H1 (cell line): ENCODE results near the gene AVL9. TPM values are rescaled to one million over a fixed set of nuclear protein-coding genes. Genes with fewer than 3 reads are reported as not detected.

Source experiments
- CTCF ChIA-PET: fragments of 300-600 bp; sonication (Branson Sonifier 250); formaldehyde crosslinking; loops from one replicate; lab custom pipeline; 2021; ENCODE audit not compliant: partially characterized antibody; lab: Charles Lee
- POLR2A ChIA-PET: fragments of 300-600 bp; sonication (Branson Sonifier 250); formaldehyde crosslinking; loops from one replicate; lab custom pipeline; 2021; ENCODE audit warnings: inconsistent platforms; ENCODE audit not compliant: partially characterized antibody; lab: Charles Lee
- DNase-seq, 2 experiments: peaks; one replicate each; pipeline versions ENCODE4 v3.0.0 to v3.0.0-alpha.2; 2010 to 2022; ENCODE audit warnings: low spot score in 2 of 2, low read depth in 1 of 2, mixed read lengths in 1 of 2
- FAIRE-seq: peaks from 2 replicates; lab custom pipeline; 2011; peaks lifted over from hg19 to GRCh38; lab: Jason Lieb, UNC
- H2AFZ ChIP-seq: 2 replicates; pipeline ENCODE4 v1.8.1; 2012; ENCODE audit warnings: low read length, inconsistent platforms
- H2AK5ac ChIP-seq: 2 replicates; pipeline ENCODE4 v1.6.1; 2013; ENCODE audit warnings: low read depth, low read length
- H2BK120ac ChIP-seq: replicated peaks from 2 replicates; pipeline ENCODE3; 2013; ENCODE audit warnings: low read depth, low read length, inconsistent platforms
- H2BK12ac ChIP-seq: 2 replicates; pipeline ENCODE4 v1.6.1; 2013; ENCODE audit warnings: low read depth, low read length
- H2BK15ac ChIP-seq: 2 replicates; pipeline ENCODE4 v1.6.1; 2013; ENCODE audit warnings: low read length
- H2BK20ac ChIP-seq: 2 replicates; pipeline ENCODE4 v1.6.1; 2013; ENCODE audit warnings: low read length
- H2BK5ac ChIP-seq: 2 replicates; pipeline ENCODE4 v1.6.1; 2013; ENCODE audit warnings: low read depth, low read length
- H3K14ac ChIP-seq: 2 replicates; pipeline ENCODE4 v1.6.1; 2013; ENCODE audit warnings: inconsistent platforms; ENCODE audit not compliant: insufficient read length
- H3K18ac ChIP-seq: 2 replicates; pipeline ENCODE4 v1.6.1; 2013; ENCODE audit warnings: low read length; ENCODE audit errors: extremely low read depth
- H3K23ac ChIP-seq: 2 replicates; pipeline ENCODE4 v1.6.1; 2013; ENCODE audit warnings: inconsistent platforms; ENCODE audit not compliant: insufficient read length
- H3K23me2 ChIP-seq: 2 replicates; pipeline ENCODE4 v1.6.1; 2013; ENCODE audit warnings: low read depth, low read length
- H3K27ac ChIP-seq: 2 replicates; pipeline ENCODE4 v1.6.1; 2011; ENCODE audit warnings: low read depth, low read length, inconsistent platforms
- H3K27me3 ChIP-seq, 4 experiments: replicated peaks in 1 of 4; 1 replicate in 1 of 4; 2 replicates in 3 of 4; pipeline versions ENCODE4 v1.6.1 to v1.8.1; 2011 to 2013; ENCODE audit warnings: low read length in 3 of 4, mild to moderate bottlenecking in 3 of 4, inconsistent platforms in 2 of 4, mixed read lengths in 2 of 4, moderate library complexity in 1 of 4; ENCODE audit not compliant: control insufficient read depth in 3 of 4, insufficient read depth in 3 of 4; ENCODE audit errors: extremely low read depth in 1 of 4
- H3K36me3 ChIP-seq, 4 experiments: 2 replicates each; pipeline versions ENCODE4 v1.6.1 to v1.8.1; 2011 to 2013; ENCODE audit warnings: mild to moderate bottlenecking in 4 of 4, low read length in 3 of 4, moderate library complexity in 2 of 4, control low read depth in 1 of 4, inconsistent platforms in 1 of 4; ENCODE audit not compliant: insufficient read depth in 4 of 4, control insufficient read depth in 2 of 4
- H3K4ac ChIP-seq: replicated peaks from 2 replicates; pipeline ENCODE3; 2013; ENCODE audit warnings: low read length, low read depth, mixed read lengths, inconsistent platforms; ENCODE audit not compliant: insufficient read length
- H3K4me1 ChIP-seq, 4 experiments: replicated peaks in 1 of 4; 1 replicate in 1 of 4; 2 replicates in 3 of 4; pipeline versions ENCODE4 v1.6.1 to v1.8.1; 2011 to 2013; ENCODE audit warnings: low read length in 3 of 4, inconsistent platforms in 2 of 4, mixed read lengths in 1 of 4; ENCODE audit not compliant: insufficient read depth in 4 of 4, control insufficient read depth in 3 of 4
- H3K4me2 ChIP-seq, 2 experiments: 2 replicates each; pipeline versions ENCODE4 v1.6.1 to v1.8.1; 2011 to 2013; ENCODE audit warnings: low read depth in 2 of 2, low read length in 2 of 2, control low read depth in 1 of 2, inconsistent platforms in 1 of 2, mild to moderate bottlenecking in 1 of 2; ENCODE audit not compliant: insufficient read depth in 1 of 2
- H3K4me3 ChIP-seq, 4 experiments: fragments of 200-600, 300-600 bp in 1 of 4; sonication (generic), shearing (Covaris generic), sonication (Bioruptor Twin) in 1 of 4; 2 replicates each; pipeline versions ENCODE4 v1.5.1 to v1.8.1; 2011 to 2016; ENCODE audit warnings: low read length in 4 of 4, low read depth in 3 of 4, control low read depth in 2 of 4, inconsistent platforms in 2 of 4, mild to moderate bottlenecking in 2 of 4, mixed read lengths in 1 of 4, moderate library complexity in 1 of 4; ENCODE audit not compliant: insufficient read depth in 2 of 4; ENCODE audit errors: extremely low read depth in 1 of 4
- H3K56ac ChIP-seq: replicated peaks from 2 replicates; pipeline ENCODE3; 2013; ENCODE audit warnings: low read depth, mild to moderate bottlenecking, mixed read lengths, low read length, inconsistent platforms; ENCODE audit not compliant: insufficient read length
- H3K79me1 ChIP-seq: 2 replicates; pipeline ENCODE4 v1.6.1; 2013; ENCODE audit warnings: low read depth, low read length, control low read depth
- H3K79me2 ChIP-seq, 2 experiments: 2 replicates each; pipeline versions ENCODE4 v1.6.1 to v1.8.1; 2012 to 2013; ENCODE audit warnings: low read length in 2 of 2, mild to moderate bottlenecking in 2 of 2, inconsistent platforms in 1 of 2; ENCODE audit not compliant: insufficient read depth in 2 of 2, control insufficient read depth in 1 of 2
- H3K9ac ChIP-seq, 4 experiments: replicated peaks in 1 of 4; 1 replicate in 1 of 4; 2 replicates in 3 of 4; pipeline versions ENCODE4 v1.6.1 to v1.8.1; 2011 to 2013; ENCODE audit warnings: low read depth in 3 of 4, low read length in 3 of 4, control low read depth in 2 of 4, mild to moderate bottlenecking in 2 of 4, moderate library complexity in 2 of 4, inconsistent platforms in 1 of 4; ENCODE audit errors: extremely low read depth in 1 of 4
- H3K9me3 ChIP-seq, 2 experiments: 2 replicates each; pipeline versions ENCODE4 v1.6.1 to v1.8.1; 2012 to 2013; ENCODE audit warnings: mild to moderate bottlenecking in 2 of 2, moderate library complexity in 2 of 2, control low read depth in 1 of 2, inconsistent platforms in 1 of 2, low read depth in 1 of 2, low read length in 1 of 2, mixed read lengths in 1 of 2; ENCODE audit not compliant: insufficient read depth in 2 of 2
- H4K20me1 ChIP-seq, 2 experiments: replicated peaks in 1 of 2; 2 replicates each; pipeline versions ENCODE3 to v1.8.1; 2011 to 2013; ENCODE audit warnings: inconsistent platforms in 2 of 2, low read length in 2 of 2, mild to moderate bottlenecking in 1 of 2; ENCODE audit not compliant: insufficient read depth in 2 of 2, control insufficient read depth in 1 of 2
- H4K5ac ChIP-seq: 2 replicates; pipeline ENCODE4 v1.6.1; 2013; ENCODE audit warnings: low read length, low read depth, mixed read lengths, inconsistent platforms; ENCODE audit not compliant: insufficient read length
- H4K8ac ChIP-seq: 2 replicates; pipeline ENCODE4 v1.8.0; 2013; ENCODE audit warnings: mild to moderate bottlenecking, moderate library complexity, low read length, inconsistent platforms; ENCODE audit not compliant: insufficient read depth; ENCODE audit errors: extremely low read depth
- H4K91ac ChIP-seq: replicated peaks from 2 replicates; pipeline ENCODE3; 2013; ENCODE audit warnings: low read length, mixed read lengths, inconsistent platforms; ENCODE audit not compliant: insufficient read length
- CHD1 ChIP-seq: IDR thresholded peaks from 2 replicates; pipeline ENCODE4 v1.6.1; 2012; ENCODE audit warnings: low read depth, low read length, improper control_type of control experiment
- EP300 ChIP-seq, 2 experiments: IDR thresholded peaks; 1 replicate in 1 of 2; 2 replicates in 1 of 2; pipeline ENCODE4 v1.6.1; 2011 to 2012; ENCODE audit warnings: low read depth in 2 of 2, low read length in 2 of 2, mild to moderate bottlenecking in 2 of 2, borderline replicate concordance in 1 of 2, inconsistent platforms in 1 of 2, moderate library complexity in 1 of 2
- GABPA ChIP-seq: IDR thresholded peaks from 2 replicates; pipeline ENCODE4 v1.6.1; 2011; ENCODE audit warnings: mild to moderate bottlenecking, low read length, moderate library complexity, borderline replicate concordance; ENCODE audit not compliant: insufficient read depth
- HDAC6 ChIP-seq: IDR thresholded peaks from one replicate; pipeline ENCODE4 v1.7.1; 2012; ENCODE audit warnings: low read depth, mild to moderate bottlenecking, inconsistent platforms, low read length, moderate library complexity
- KDM1A ChIP-seq: fragments of 200-600, 300-600 bp; sonication (generic); IDR thresholded peaks from 2 replicates; pipeline ENCODE4 v1.7.1; 2016; ENCODE audit warnings: mild to moderate bottlenecking, low read length, borderline replicate concordance
- SIN3A ChIP-seq, 2 experiments: IDR thresholded peaks in 1 of 2; conservative IDR thresholded peaks in 1 of 2; 2 replicates each; pipeline ENCODE4 v1.6.1; 2011 to 2012; ENCODE audit warnings: low read length in 2 of 2, improper control_type of control experiment in 1 of 2, low read depth in 1 of 2, mild to moderate bottlenecking in 1 of 2
- SIRT6 ChIP-seq: IDR thresholded peaks from one replicate; pipeline ENCODE4 v1.7.1; 2012; ENCODE audit warnings: low read length, inconsistent platforms
- SP1 ChIP-seq: IDR thresholded peaks from 2 replicates; pipeline ENCODE4 v1.6.1; 2011; ENCODE audit warnings: low read depth, low read length
- TAF7 ChIP-seq: optimal IDR thresholded peaks from 2 replicates; pipeline ENCODE3; 2011; ENCODE audit warnings: low read depth, mild to moderate bottlenecking, inconsistent platforms, low read length, moderate library complexity, borderline replicate concordance
- TEAD4 ChIP-seq: IDR thresholded peaks from 2 replicates; pipeline ENCODE4 v1.6.1; 2012; ENCODE audit warnings: low read depth, low read length, inconsistent platforms, mixed read lengths
- WGBS, 2 experiments: shearing (Covaris generic) in 1 of 2; methylation state at CpG; one replicate each; pipeline versions ENCODE4 v1.1.6 to v1.1.7; 2013 to 2015; ENCODE audit warnings: low lambda C conversion rate in 2 of 2, mixed read lengths in 2 of 2, inconsistent platforms in 1 of 2, low coverage in 1 of 2, missing lambda C conversion rate in 1 of 2; ENCODE audit not compliant: insufficient replicate concordance in 2 of 2, insufficient coverage in 1 of 2, insufficient read length in 1 of 2; ENCODE audit errors: extremely low coverage in 1 of 2, missing lambda C conversion rate in 1 of 2; 5-methylcytosine and 5-hydroxymethylcytosine counted together
- polyA plus RNA-seq, 7 experiments: library from polyadenylated mRNA; depleted of rRNA in 3 of 7; stranded (reverse) in 5 of 7; unstranded in 2 of 7; fragments of >200 nt in 5 of 7; fragments of 200-250 nt in 2 of 7; gene quantifications; 1 replicate in 5 of 7; 2 replicates in 1 of 7; 4 replicates in 1 of 7; pipeline versions ENCODE4 v1.2.1 to v1.2.3, GENCODE V29; 2011 to 2013; ENCODE audit warnings: missing spikeins in 2 of 7, mixed read lengths in 2 of 7
- total RNA-seq: library from RNA; stranded (reverse); fragmentation: NEBNext Ultra II Directional; extraction: Animal tissue kit (Norgen Biotek cat#: 25700); gene quantifications from 2 replicates; pipeline ENCODE4 v1.2.1, GENCODE V29; 2021
- TF ChIP-seq, protein P1 (sequence below): IDR thresholded peaks from 2 replicates; pipeline ENCODE4 v1.6.1; 2012; ENCODE audit warnings: low read length, inconsistent platforms

The AVL9 gene
- total and polyA plus RNA-seq, 2 of the 8 experiments (the other 6 are each of a cell fraction or from before 2014, with no cell fraction given) = 15.5 to 42.1 TPM

DNA sequence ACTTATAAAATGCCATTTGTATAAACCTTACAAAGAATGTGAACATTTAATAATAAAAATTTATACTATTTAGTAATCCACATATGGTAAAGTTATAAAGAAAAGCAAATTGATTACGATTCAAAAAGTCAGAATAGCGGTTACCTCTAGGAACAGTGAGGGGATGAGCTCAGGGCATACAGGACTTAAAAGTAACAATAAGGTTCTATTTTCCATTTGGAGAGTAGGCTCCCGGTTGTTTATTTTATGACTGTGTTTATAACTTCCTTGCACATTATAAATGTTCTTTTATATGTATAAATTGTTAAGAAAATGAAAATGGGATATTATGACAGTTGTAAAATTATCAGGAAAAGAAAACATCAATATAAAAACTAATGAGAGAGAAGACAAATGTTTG, 135.7 kb downstream of the AVL9 start:
- Histone ChIP-seq H3K18ac (no peak overlapping the region), H3K4me3 (no peak overlapping the region), H4K5ac (no peak overlapping the region), H3K4me2 (no peak overlapping the region), H3K23ac (no peak overlapping the region), H4K20me1 (no peaks in the 10 kb centered on the region), H2BK120ac (no peak overlapping the region), H3K14ac (no peak overlapping the region), H2BK15ac (no peak overlapping the region), H3K9ac (no peak overlapping the region), H3K4me1 (no peaks in the 10 kb centered on the region), H2AK5ac (no peak overlapping the region), H3K27ac (no peak overlapping the region), H2BK20ac (no peak overlapping the region), H3K4ac (no peak overlapping the region), H3K23me2 (no peaks in the 10 kb centered on the region), H2BK5ac (no peak overlapping the region), H4K8ac (no peak overlapping the region), H3K79me1 (no peaks in the 10 kb centered on the region)
- 95% methylated on average over 3 of the region's 3 CpGs; no CpG with 5 or more reads in 1 of the 2 experiments for WGBS, 2 experiments
- no peak for DNase-seq
- TF ChIP-seq GABPA = no peak
- TF ChIP-seq SIRT6 = no peak
- no peak for TF ChIP-seq HDAC6
- no peak for TF ChIP-seq TAF7
- TF ChIP-seq SIN3A (conservative IDR thresholded peaks at IDR 0.05 in 1 of 2, IDR thresholded peaks at IDR 0.05 in 1 of 2; ENCODE audit: low read depth in 1 of 2, low read length in 2 of 2) = no peak
- TF ChIP-seq SP1 = no peak
- no peak for TF ChIP-seq KDM1A
- TF ChIP-seq, protein P1, sequence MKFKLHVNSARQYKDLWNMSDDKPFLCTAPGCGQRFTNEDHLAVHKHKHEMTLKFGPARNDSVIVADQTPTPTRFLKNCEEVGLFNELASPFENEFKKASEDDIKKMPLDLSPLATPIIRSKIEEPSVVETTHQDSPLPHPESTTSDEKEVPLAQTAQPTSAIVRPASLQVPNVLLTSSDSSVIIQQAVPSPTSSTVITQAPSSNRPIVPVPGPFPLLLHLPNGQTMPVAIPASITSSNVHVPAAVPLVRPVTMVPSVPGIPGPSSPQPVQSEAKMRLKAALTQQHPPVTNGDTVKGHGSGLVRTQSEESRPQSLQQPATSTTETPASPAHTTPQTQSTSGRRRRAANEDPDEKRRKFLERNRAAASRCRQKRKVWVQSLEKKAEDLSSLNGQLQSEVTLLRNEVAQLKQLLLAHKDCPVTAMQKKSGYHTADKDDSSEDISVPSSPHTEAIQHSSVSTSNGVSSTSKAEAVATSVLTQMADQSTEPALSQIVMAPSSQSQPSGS = no peak
- TF ChIP-seq CHD1 = no peak
- no peak for TF ChIP-seq TEAD4
- TF ChIP-seq EP300 (IDR thresholded peaks at IDR 0.05; ENCODE audit: borderline replicate concordance in 1 of 2, low read depth in 2 of 2, low read length in 2 of 2) = no peak
- TF ChIP-seq, all 59 proteins: peak for 0
- H2BK12ac ChIP-seq = no peak overlapping the region
- H3K36me3 ChIP-seq = no peaks in the 10 kb centered on the region
- ChIA-PET CTCF (no interaction called here), POLR2A (no interaction called here)
- no peaks in the 10 kb centered on the region for H3K79me2 ChIP-seq
- H3K56ac ChIP-seq = no peak overlapping the region
- FAIRE-seq = no peak
- no peaks in the 10 kb centered on the region for H3K27me3 ChIP-seq
- H4K91ac ChIP-seq = no peak overlapping the region
- H2AFZ ChIP-seq = no peak overlapping the region
- no peaks in the 10 kb centered on the region for H3K9me3 ChIP-seq
